Subcutaneous preadipocyte (primary cell): Measurements from ENCODE around the gene REXO4. TPM values are rescaled to one million over a fixed set of nuclear protein-coding genes. Genes with fewer than 3 reads are reported as not detected.

Experiments used
- total RNA-seq: library from RNA; depleted of rRNA; stranded (reverse); fragments of >200 nt; gene quantifications from 2 replicates; pipeline ENCODE4 v1.2.3, GENCODE V29; 2012

Gene REXO4
- total RNA-seq: 12.9 and 14.5 TPM in 2 replicates

GRCh38 chr9:133417541-133418461 lies at the start of gene REXO4:
REXO4 (minus strand) TSS chr9:133418010; CDS start chr9:133417844, 166 bp downstream.

DNA sequence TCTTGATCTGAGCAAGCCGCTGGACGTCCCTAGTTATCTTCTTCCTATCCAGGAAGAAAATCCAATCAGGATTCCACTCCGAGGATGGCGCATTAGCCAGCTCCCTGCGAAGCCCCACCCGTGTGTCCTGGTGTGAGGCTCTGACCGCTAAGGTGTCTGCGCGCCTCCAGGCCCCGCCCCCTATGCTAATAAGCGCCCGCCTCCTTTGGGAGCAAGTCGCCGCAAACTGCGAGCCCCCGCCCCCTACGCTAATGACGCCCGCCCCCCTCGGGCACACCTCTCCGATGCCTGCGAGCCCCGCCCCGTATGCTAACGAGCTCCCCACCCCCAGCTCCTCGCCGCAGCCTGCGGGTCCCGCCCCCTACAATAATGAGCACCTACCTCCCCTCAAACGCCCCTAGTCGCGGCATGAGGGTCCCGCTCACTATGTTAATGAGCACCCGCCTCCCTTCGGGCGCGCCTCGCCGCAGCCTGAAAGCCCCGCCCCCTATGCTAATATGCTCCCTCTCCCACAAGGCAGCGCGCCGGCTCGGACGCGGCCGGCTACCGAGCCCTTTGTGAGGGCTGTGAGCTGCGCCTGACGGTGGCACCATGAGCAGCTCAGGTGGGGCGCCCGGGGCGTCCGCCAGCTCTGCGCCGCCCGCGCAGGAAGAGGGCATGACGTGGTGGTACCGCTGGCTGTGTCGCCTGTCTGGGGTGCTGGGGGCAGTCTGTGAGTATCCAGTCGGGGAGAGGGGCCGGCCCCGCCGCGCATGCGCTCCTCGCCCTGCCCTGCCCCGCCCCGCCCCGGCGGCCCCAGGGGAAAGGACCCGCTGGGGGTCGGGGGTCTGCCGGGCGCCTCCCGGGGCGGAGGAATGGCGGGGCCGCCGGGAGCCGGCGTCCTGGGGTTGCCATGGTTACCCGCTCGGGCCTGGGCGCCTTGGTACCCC lies 41.9 kb upstream of the REXO4 start, which contains the start of gene CACFD1:
TSS of gene CACFD1 (plus strand) at position 503 of the 929 bp plus-strand sequence. CDS start at position 592, 89 bp downstream.

DNA sequence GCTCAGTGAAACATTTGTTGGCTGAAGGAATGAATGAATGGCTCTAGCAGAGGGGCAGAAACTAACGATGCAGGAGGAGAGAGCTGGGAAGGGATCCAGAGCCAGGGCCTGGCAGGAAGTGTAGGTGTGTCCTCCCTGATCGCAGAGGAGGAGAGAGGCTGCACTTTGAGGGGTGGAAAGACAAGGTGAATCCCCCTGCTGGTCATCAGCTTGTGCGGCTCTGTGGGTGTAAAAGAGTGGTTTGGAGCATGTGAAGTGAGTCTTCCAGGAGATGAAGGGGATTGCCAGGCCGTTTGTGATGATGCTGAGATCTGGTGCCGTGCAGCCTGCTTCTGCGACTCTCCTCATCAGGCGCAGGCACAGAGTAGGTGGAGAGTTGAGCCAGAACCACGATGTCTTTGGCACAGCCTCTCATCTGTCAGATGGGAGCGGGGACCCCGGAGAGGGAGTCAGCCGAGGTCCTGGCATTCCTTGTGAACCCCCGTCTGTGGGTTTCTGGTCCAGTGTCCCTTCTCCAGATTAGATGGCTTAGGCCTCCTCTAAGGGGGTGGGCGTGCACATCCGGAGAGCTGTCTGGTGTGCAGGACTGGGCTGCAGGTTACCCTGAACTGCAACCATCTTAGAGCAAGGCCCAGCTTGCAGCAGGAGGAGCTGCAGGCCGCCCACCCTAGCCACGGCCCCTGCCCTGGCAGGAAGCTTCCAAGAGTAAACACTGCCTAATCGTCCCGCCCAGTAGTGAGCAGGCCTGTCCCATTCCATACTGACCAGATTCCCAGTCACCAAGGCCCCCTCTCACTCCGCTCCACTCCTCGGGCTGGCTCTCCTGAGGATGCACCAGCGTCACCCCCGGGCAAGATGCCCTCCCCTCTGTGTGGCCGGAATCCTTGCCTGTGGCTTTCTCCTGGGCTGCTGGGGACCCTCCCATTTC lies 4.1 kb upstream of the REXO4 start, which contains the start of gene ADAMTS13:
TSS of gene ADAMTS13 (plus strand) at position 753 of the 928 bp plus-strand sequence. CDS start at position 830, 77 bp downstream.

DNA sequence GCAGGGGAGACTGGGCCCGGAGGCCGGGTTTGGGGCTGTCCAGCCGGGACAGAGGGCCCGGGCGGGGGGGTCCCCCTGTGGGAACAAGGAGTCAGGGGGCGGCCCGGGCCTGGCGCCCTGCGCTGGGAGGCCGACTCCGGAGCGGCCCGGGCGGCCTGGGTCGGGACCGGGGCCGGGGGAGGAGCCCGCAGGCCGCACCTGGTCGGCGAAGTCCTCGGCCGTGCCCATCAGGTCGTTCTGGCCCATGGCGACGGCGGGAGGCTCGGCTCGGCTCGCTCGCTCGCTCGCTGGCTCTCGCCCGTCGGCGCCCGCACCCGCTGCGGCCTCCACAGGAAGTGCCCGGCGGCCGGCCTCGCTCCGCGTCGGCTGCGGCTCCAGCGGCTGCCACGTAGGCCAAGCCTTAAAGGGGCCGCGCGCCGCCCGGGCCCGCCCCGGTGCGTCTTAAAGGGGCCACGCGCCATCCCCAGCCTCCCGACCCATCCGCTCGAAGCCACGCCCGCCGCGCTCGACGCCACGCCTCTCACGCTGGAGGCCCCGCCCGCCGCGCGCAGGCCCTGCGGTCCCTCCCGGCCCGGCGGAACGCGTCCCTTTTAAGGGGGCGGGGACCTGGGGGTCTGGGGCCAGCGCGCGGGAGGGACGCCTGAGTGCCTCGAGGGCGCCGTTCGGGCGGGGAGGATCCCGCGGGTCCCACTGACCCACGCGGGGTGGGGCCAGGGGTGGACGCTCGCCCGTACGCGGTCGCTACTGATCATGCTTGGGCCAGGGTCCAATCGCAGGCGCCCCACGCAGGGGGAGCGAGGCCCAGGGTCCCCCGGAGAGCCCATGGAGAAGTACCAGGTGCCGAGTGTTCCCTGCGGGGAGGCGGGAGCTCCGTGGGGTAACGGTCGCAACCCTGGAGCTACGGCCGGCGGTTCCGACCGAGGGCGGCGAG lies 41.8 kb downstream of the REXO4 start, which contains the start of the genes STKLD1 and SURF4:
TSS of gene STKLD1 (plus strand) at position 643 of the 931 bp plus-strand sequence. CDS start at position 751, 108 bp downstream.
TSS of gene SURF4 (minus strand) at position 337 of the 931 bp plus-strand sequence. CDS start at position 246, 91 bp downstream.

DNA sequence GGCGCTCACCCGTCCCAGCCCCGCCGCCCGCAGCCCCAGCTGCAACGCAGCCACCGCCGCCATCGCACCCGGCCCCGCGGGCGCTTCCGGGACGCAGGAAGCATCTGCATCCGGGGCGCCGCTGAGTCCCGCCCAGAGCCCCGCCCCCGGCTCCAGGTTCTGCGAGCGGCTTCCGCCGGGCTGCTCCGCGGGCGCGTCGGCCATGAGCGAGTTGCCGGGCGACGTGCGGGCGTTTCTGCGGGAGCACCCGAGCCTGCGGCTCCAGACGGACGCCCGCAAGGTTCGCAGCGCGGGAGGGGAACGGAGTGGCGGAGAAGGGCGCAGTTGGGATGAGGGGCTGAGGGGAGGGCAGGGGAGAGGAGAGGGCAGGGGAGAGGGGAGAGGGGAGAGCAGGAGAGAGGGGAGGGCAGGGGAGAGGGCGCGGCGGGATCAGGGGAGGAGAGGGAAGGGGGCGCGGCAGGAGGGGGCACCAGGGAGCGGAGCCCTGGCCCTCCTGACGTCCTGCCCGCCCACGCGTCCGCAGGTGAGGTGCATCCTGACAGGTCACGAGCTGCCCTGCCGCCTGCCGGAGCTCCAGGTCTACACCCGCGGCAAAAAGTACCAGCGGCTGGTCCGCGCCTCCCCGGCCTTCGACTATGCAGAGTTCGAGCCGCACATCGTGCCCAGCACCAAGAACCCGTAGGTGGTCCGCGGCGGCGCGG lies 61.3 kb downstream of the REXO4 start, which contains the start of the genes SURF1 and SURF2:
TSS of gene SURF1 (minus strand) at position 97 of the 701 bp plus-strand sequence. CDS start at position 63, 34 bp downstream.
TSS of gene SURF2 (plus strand) at position 160 of the 701 bp plus-strand sequence. CDS start at position 203, 43 bp downstream.

Other genes starting within 250 kb of the REXO4 start
- not detected in 2 replicates for gene OBP2B, start 208.8 kb downstream of the REXO4 start, total RNA-seq
- gene ABO, start 142.8 kb downstream of the REXO4 start, total RNA-seq: not detected in 2 replicates
- gene SURF6, start 81.8 kb downstream of the REXO4 start, total RNA-seq: 6.6 and 8.8 TPM in 2 replicates
- 13.6 and 16.8 TPM in 2 replicates for gene MED22, start 69.9 kb downstream of the REXO4 start, total RNA-seq
- gene RPL7A, start 69.8 kb downstream of the REXO4 start, total RNA-seq: 1,530 and 2,826 TPM in 2 replicates
- gene SURF1, start 61.5 kb downstream of the REXO4 start, total RNA-seq: 16.8 and 22.8 TPM in 2 replicates
- gene SURF2, start 61.5 kb downstream of the REXO4 start, total RNA-seq: 13.6 and 16.0 TPM in 2 replicates
- gene SURF4, start 42.0 kb downstream of the REXO4 start, total RNA-seq: 331 and 383 TPM in 2 replicates
- gene STKLD1, start 41.6 kb downstream of the REXO4 start, total RNA-seq: under 0.01 and 1.4 TPM in 2 replicates
- gene ADAMTS13, start 4.4 kb upstream of the REXO4 start, total RNA-seq: 0.73 and 1.2 TPM in 2 replicates
- 1.1 and 1.2 TPM in 2 replicates for gene CACFD1, start 42.0 kb upstream of the REXO4 start, total RNA-seq
- gene SLC2A6, start 61.1 kb upstream of the REXO4 start, total RNA-seq: 22.4 and 30.9 TPM in 2 replicates
- not detected in 2 replicates for gene MYMK, start 106.9 kb upstream of the REXO4 start, total RNA-seq
- not detected in 2 replicates for gene ADAMTSL2, start 116.7 kb upstream of the REXO4 start, total RNA-seq
- not detected in 2 replicates for gene FAM163B, start 191.4 kb upstream of the REXO4 start, total RNA-seq
- gene DBH, start 218.4 kb upstream of the REXO4 start, total RNA-seq: not detected in 2 replicates